DOHH2 (cell line): Measurements from ENCODE around the gene DOCK1.

Experiments
- H3F3A ChIP-seq: fragments of 200-600 bp; sonication (generic), shearing (Covaris generic); 2 replicates; pipeline ENCODE4 v1.6.0; 2016; ENCODE audit warnings: antibody characterized with exemption, mild to moderate bottlenecking; ENCODE audit not compliant: control insufficient read depth, insufficient read depth
- H3K27ac ChIP-seq: fragments of 200-600 bp; sonication (generic); 2 replicates; pipeline ENCODE4 v1.5.1; 2014; ENCODE audit warnings: low read depth, mild to moderate bottlenecking, low read length, moderate library complexity
- H3K27me3 ChIP-seq: fragments of 200-600 bp; sonication (generic); 2 replicates; pipeline ENCODE4 v1.6.1; 2014; ENCODE audit warnings: mild to moderate bottlenecking, low read length, mixed read lengths; ENCODE audit not compliant: control insufficient read depth
- H3K36me3 ChIP-seq: fragments of 200-600 bp; sonication (generic); 2 replicates; pipeline ENCODE4 v1.6.1; 2014; ENCODE audit warnings: mild to moderate bottlenecking, low read length, moderate library complexity, mixed read lengths; ENCODE audit not compliant: control insufficient read depth
- H3K4me1 ChIP-seq: fragments of 200-600 bp; sonication (generic); 2 replicates; pipeline ENCODE4 v1.6.1; 2014; ENCODE audit warnings: mild to moderate bottlenecking, low read length, mixed read lengths; ENCODE audit not compliant: control insufficient read depth
- H3K4me2 ChIP-seq: fragments of 200-600 bp; sonication (generic); 2 replicates; pipeline ENCODE4 v1.6.0; 2014; ENCODE audit warnings: mild to moderate bottlenecking, low read length, moderate library complexity
- H3K4me3 ChIP-seq: fragments of 200-600 bp; sonication (generic); 2 replicates; pipeline ENCODE4 v1.5.1; 2014; ENCODE audit warnings: mild to moderate bottlenecking, low read length, mixed read lengths
- H3K79me2 ChIP-seq: fragments of 200-600 bp; sonication (generic); 2 replicates; pipeline ENCODE4 v1.6.1; 2014; ENCODE audit warnings: mild to moderate bottlenecking, low read length, mixed read lengths; ENCODE audit not compliant: control insufficient read depth
- H3K9me2 ChIP-seq: fragments of 200-600 bp; sonication (generic); replicated peaks from 2 replicates; pipeline ENCODE4 v1.6.1; 2014; ENCODE audit warnings: mild to moderate bottlenecking, low read length, mixed read lengths; ENCODE audit not compliant: control insufficient read depth
- H3K9me3 ChIP-seq: fragments of 200-600 bp; sonication (generic); 2 replicates; pipeline ENCODE4 v1.6.1; 2014; ENCODE audit warnings: antibody characterized with exemption, low read length, mixed read lengths; ENCODE audit not compliant: control insufficient read depth, insufficient read depth
- H4K20me1 ChIP-seq: fragments of 200-600 bp; sonication (generic); 2 replicates; pipeline ENCODE4 v1.6.0; 2014; ENCODE audit warnings: low read depth, mild to moderate bottlenecking, antibody characterized with exemption, low read length, moderate library complexity; ENCODE audit not compliant: control insufficient read depth, insufficient read depth
- CTCF ChIP-seq: fragments of 200-600 bp; sonication (generic); IDR thresholded peaks from one replicate; pipeline ENCODE4 v1.5.1; 2014; ENCODE audit warnings: antibody characterized with exemption, mild to moderate bottlenecking, low read depth, low read length; ENCODE audit not compliant: poor library complexity, severe bottlenecking
- EZH2phosphoT487 ChIP-seq: fragments of 200-600 bp; sonication (generic); IDR thresholded peaks from 2 replicates; pipeline ENCODE4 v1.6.1; 2017; ENCODE audit warnings: borderline replicate concordance, mild to moderate bottlenecking, antibody characterized with exemption, low read length, moderate library complexity, mixed read lengths

Gene DOCK1

GRCh38 chr10:127290850-127291249 is 385.6 kb downstream of the DOCK1 start:
- H3K4me2 ChIP-seq, result no peak overlapping the region
- TF ChIP-seq EZH2phosphoT487 (no peak), CTCF (no peak)
- no peak overlapping the region for H3K27ac ChIP-seq
- no peaks in the 10 kb centered on the region for H3K36me3 ChIP-seq
- no peaks in the 10 kb centered on the region for H3K4me1 ChIP-seq
- H3K4me3 ChIP-seq, result no peak overlapping the region
- H4K20me1 ChIP-seq, result no peaks in the 10 kb centered on the region
- peaks cover 3% of the 10 kb centered on the region; the same call in 1 of the 2 replicates for H3K9me3 ChIP-seq
- no peaks in the 10 kb centered on the region for H3K27me3 ChIP-seq
- H3K9me2 ChIP-seq, result no peaks in the 10 kb centered on the region
- no peaks in the 10 kb centered on the region for H3K79me2 ChIP-seq
- no peaks in the 10 kb centered on the region for H3F3A ChIP-seq

- Histone ChIP-seq H3K36me3 (no peaks in the 10 kb centered on the region), H3K4me3 (no peak overlapping the region), H3K4me1 (no peaks in the 10 kb centered on the region), H3K79me2 (no peaks in the 10 kb centered on the region), H3F3A (no peaks in the 10 kb centered on the region), H3K4me2 (no peak overlapping the region), H3K9me3 (peaks cover 3% of the 10 kb centered on the region; the same call in 1 of the 2 replicates), H3K27ac (no peak overlapping the region), H3K27me3 (no peaks in the 10 kb centered on the region), H3K9me2 (no peaks in the 10 kb centered on the region), H4K20me1 (no peaks in the 10 kb centered on the region)
- TF ChIP-seq EZH2phosphoT487 (no peak), CTCF (no peak)
Observed at GRCh38 chr10:127291329-127291728, 386.1 kb downstream of the DOCK1 start.

- Histone ChIP-seq H3K4me3 (no peak overlapping the region), H3F3A (no peaks in the 10 kb centered on the region), H3K9me2 (no peaks in the 10 kb centered on the region), H4K20me1 (no peaks in the 10 kb centered on the region), H3K4me2 (no peak overlapping the region), H3K27me3 (no peaks in the 10 kb centered on the region), H3K4me1 (no peaks in the 10 kb centered on the region), H3K79me2 (no peaks in the 10 kb centered on the region), H3K9me3 (peaks cover 3% of the 10 kb centered on the region; the same call in 1 of the 2 replicates), H3K27ac (no peak overlapping the region), H3K36me3 (no peaks in the 10 kb centered on the region)
- TF ChIP-seq CTCF (no peak), EZH2phosphoT487 (no peak)
Observed at GRCh38 chr10:127292888-127293287, 387.7 kb downstream of the DOCK1 start.
